H1 (cell line): ENCODE results near the gene RNASEH2C. TPM values are rescaled to one million over a fixed set of nuclear protein-coding genes. Genes with fewer than 3 reads are reported as not detected.

Source experiments
- CTCF ChIA-PET: fragments of 300-600 bp; sonication (Branson Sonifier 250); formaldehyde crosslinking; loops from one replicate; lab custom pipeline; 2021; ENCODE audit not compliant: partially characterized antibody; lab: Charles Lee
- POLR2A ChIA-PET: fragments of 300-600 bp; sonication (Branson Sonifier 250); formaldehyde crosslinking; loops from one replicate; lab custom pipeline; 2021; ENCODE audit warnings: inconsistent platforms; ENCODE audit not compliant: partially characterized antibody; lab: Charles Lee
- DNase-seq, 2 experiments: peaks; one replicate each; pipeline versions ENCODE4 v3.0.0 to v3.0.0-alpha.2; 2010 to 2022; ENCODE audit warnings: low spot score in 2 of 2, low read depth in 1 of 2, mixed read lengths in 1 of 2
- FAIRE-seq: peaks from 2 replicates; lab custom pipeline; 2011; peaks lifted over from hg19 to GRCh38; lab: Jason Lieb, UNC
- H2AFZ ChIP-seq: 2 replicates; pipeline ENCODE4 v1.8.1; 2012; ENCODE audit warnings: low read length, inconsistent platforms
- H2AK5ac ChIP-seq: 2 replicates; pipeline ENCODE4 v1.6.1; 2013; ENCODE audit warnings: low read depth, low read length
- H2BK120ac ChIP-seq: replicated peaks from 2 replicates; pipeline ENCODE3; 2013; ENCODE audit warnings: low read depth, low read length, inconsistent platforms
- H2BK12ac ChIP-seq: 2 replicates; pipeline ENCODE4 v1.6.1; 2013; ENCODE audit warnings: low read depth, low read length
- H2BK15ac ChIP-seq: 2 replicates; pipeline ENCODE4 v1.6.1; 2013; ENCODE audit warnings: low read length
- H2BK20ac ChIP-seq: 2 replicates; pipeline ENCODE4 v1.6.1; 2013; ENCODE audit warnings: low read length
- H2BK5ac ChIP-seq: 2 replicates; pipeline ENCODE4 v1.6.1; 2013; ENCODE audit warnings: low read depth, low read length
- H3K14ac ChIP-seq: 2 replicates; pipeline ENCODE4 v1.6.1; 2013; ENCODE audit warnings: inconsistent platforms; ENCODE audit not compliant: insufficient read length
- H3K18ac ChIP-seq: 2 replicates; pipeline ENCODE4 v1.6.1; 2013; ENCODE audit warnings: low read length; ENCODE audit errors: extremely low read depth
- H3K23ac ChIP-seq: 2 replicates; pipeline ENCODE4 v1.6.1; 2013; ENCODE audit warnings: inconsistent platforms; ENCODE audit not compliant: insufficient read length
- H3K23me2 ChIP-seq: 2 replicates; pipeline ENCODE4 v1.6.1; 2013; ENCODE audit warnings: low read depth, low read length
- H3K27ac ChIP-seq: 2 replicates; pipeline ENCODE4 v1.6.1; 2011; ENCODE audit warnings: low read depth, low read length, inconsistent platforms
- H3K27me3 ChIP-seq, 4 experiments: replicated peaks in 1 of 4; 1 replicate in 1 of 4; 2 replicates in 3 of 4; pipeline versions ENCODE4 v1.6.1 to v1.8.1; 2011 to 2013; ENCODE audit warnings: low read length in 3 of 4, mild to moderate bottlenecking in 3 of 4, inconsistent platforms in 2 of 4, mixed read lengths in 2 of 4, moderate library complexity in 1 of 4; ENCODE audit not compliant: control insufficient read depth in 3 of 4, insufficient read depth in 3 of 4; ENCODE audit errors: extremely low read depth in 1 of 4
- H3K36me3 ChIP-seq, 4 experiments: 2 replicates each; pipeline versions ENCODE4 v1.6.1 to v1.8.1; 2011 to 2013; ENCODE audit warnings: mild to moderate bottlenecking in 4 of 4, low read length in 3 of 4, moderate library complexity in 2 of 4, control low read depth in 1 of 4, inconsistent platforms in 1 of 4; ENCODE audit not compliant: insufficient read depth in 4 of 4, control insufficient read depth in 2 of 4
- H3K4ac ChIP-seq: replicated peaks from 2 replicates; pipeline ENCODE3; 2013; ENCODE audit warnings: low read length, low read depth, mixed read lengths, inconsistent platforms; ENCODE audit not compliant: insufficient read length
- H3K4me1 ChIP-seq, 4 experiments: replicated peaks in 1 of 4; 1 replicate in 1 of 4; 2 replicates in 3 of 4; pipeline versions ENCODE4 v1.6.1 to v1.8.1; 2011 to 2013; ENCODE audit warnings: low read length in 3 of 4, inconsistent platforms in 2 of 4, mixed read lengths in 1 of 4; ENCODE audit not compliant: insufficient read depth in 4 of 4, control insufficient read depth in 3 of 4
- H3K4me2 ChIP-seq, 2 experiments: 2 replicates each; pipeline versions ENCODE4 v1.6.1 to v1.8.1; 2011 to 2013; ENCODE audit warnings: low read depth in 2 of 2, low read length in 2 of 2, control low read depth in 1 of 2, inconsistent platforms in 1 of 2, mild to moderate bottlenecking in 1 of 2; ENCODE audit not compliant: insufficient read depth in 1 of 2
- H3K4me3 ChIP-seq, 4 experiments: fragments of 200-600, 300-600 bp in 1 of 4; sonication (generic), shearing (Covaris generic), sonication (Bioruptor Twin) in 1 of 4; 2 replicates each; pipeline versions ENCODE4 v1.5.1 to v1.8.1; 2011 to 2016; ENCODE audit warnings: low read length in 4 of 4, low read depth in 3 of 4, control low read depth in 2 of 4, inconsistent platforms in 2 of 4, mild to moderate bottlenecking in 2 of 4, mixed read lengths in 1 of 4, moderate library complexity in 1 of 4; ENCODE audit not compliant: insufficient read depth in 2 of 4; ENCODE audit errors: extremely low read depth in 1 of 4
- H3K56ac ChIP-seq: replicated peaks from 2 replicates; pipeline ENCODE3; 2013; ENCODE audit warnings: low read depth, mild to moderate bottlenecking, mixed read lengths, low read length, inconsistent platforms; ENCODE audit not compliant: insufficient read length
- H3K79me1 ChIP-seq: 2 replicates; pipeline ENCODE4 v1.6.1; 2013; ENCODE audit warnings: low read depth, low read length, control low read depth
- H3K79me2 ChIP-seq, 2 experiments: 2 replicates each; pipeline versions ENCODE4 v1.6.1 to v1.8.1; 2012 to 2013; ENCODE audit warnings: low read length in 2 of 2, mild to moderate bottlenecking in 2 of 2, inconsistent platforms in 1 of 2; ENCODE audit not compliant: insufficient read depth in 2 of 2, control insufficient read depth in 1 of 2
- H3K9ac ChIP-seq, 4 experiments: replicated peaks in 1 of 4; 1 replicate in 1 of 4; 2 replicates in 3 of 4; pipeline versions ENCODE4 v1.6.1 to v1.8.1; 2011 to 2013; ENCODE audit warnings: low read depth in 3 of 4, low read length in 3 of 4, control low read depth in 2 of 4, mild to moderate bottlenecking in 2 of 4, moderate library complexity in 2 of 4, inconsistent platforms in 1 of 4; ENCODE audit errors: extremely low read depth in 1 of 4
- H3K9me3 ChIP-seq, 2 experiments: 2 replicates each; pipeline versions ENCODE4 v1.6.1 to v1.8.1; 2012 to 2013; ENCODE audit warnings: mild to moderate bottlenecking in 2 of 2, moderate library complexity in 2 of 2, control low read depth in 1 of 2, inconsistent platforms in 1 of 2, low read depth in 1 of 2, low read length in 1 of 2, mixed read lengths in 1 of 2; ENCODE audit not compliant: insufficient read depth in 2 of 2
- H4K20me1 ChIP-seq, 2 experiments: replicated peaks in 1 of 2; 2 replicates each; pipeline versions ENCODE3 to v1.8.1; 2011 to 2013; ENCODE audit warnings: inconsistent platforms in 2 of 2, low read length in 2 of 2, mild to moderate bottlenecking in 1 of 2; ENCODE audit not compliant: insufficient read depth in 2 of 2, control insufficient read depth in 1 of 2
- H4K5ac ChIP-seq: 2 replicates; pipeline ENCODE4 v1.6.1; 2013; ENCODE audit warnings: low read length, low read depth, mixed read lengths, inconsistent platforms; ENCODE audit not compliant: insufficient read length
- H4K8ac ChIP-seq: 2 replicates; pipeline ENCODE4 v1.8.0; 2013; ENCODE audit warnings: mild to moderate bottlenecking, moderate library complexity, low read length, inconsistent platforms; ENCODE audit not compliant: insufficient read depth; ENCODE audit errors: extremely low read depth
- H4K91ac ChIP-seq: replicated peaks from 2 replicates; pipeline ENCODE3; 2013; ENCODE audit warnings: low read length, mixed read lengths, inconsistent platforms; ENCODE audit not compliant: insufficient read length
- ATF3 ChIP-seq: IDR thresholded peaks from 2 replicates; pipeline ENCODE4 v1.6.1; 2011; ENCODE audit warnings: low read depth, mild to moderate bottlenecking, low read length; ENCODE audit not compliant: insufficient read depth
- JUND ChIP-seq: IDR thresholded peaks from 2 replicates; pipeline ENCODE4 v1.6.1; 2011; ENCODE audit warnings: mild to moderate bottlenecking, improper control_type of control experiment, low read length
- NRF1 ChIP-seq: IDR thresholded peaks from 2 replicates; pipeline ENCODE4 v1.6.1; 2011; ENCODE audit warnings: mild to moderate bottlenecking, low read depth, low read length, improper control_type of control experiment
- RAD21 ChIP-seq, 2 experiments: IDR thresholded peaks in 1 of 2; conservative IDR thresholded peaks in 1 of 2; 2 replicates each; pipeline ENCODE4 v1.6.1; 2011; ENCODE audit warnings: low read depth in 2 of 2, low read length in 2 of 2, improper control_type of control experiment in 1 of 2, inconsistent platforms in 1 of 2, mild to moderate bottlenecking in 1 of 2, moderate library complexity in 1 of 2
- RNF2 ChIP-seq: fragments of 200-900, 300-1000 bp; sonication (generic); IDR thresholded peaks from 2 replicates; pipeline ENCODE4 v1.7.1; 2016; ENCODE audit warnings: borderline replicate concordance, low read depth, mild to moderate bottlenecking, antibody characterized with exemption, low read length; ENCODE audit not compliant: poor library complexity, severe bottlenecking; ENCODE audit errors: missing control alignments
- RXRA ChIP-seq: IDR thresholded peaks from 2 replicates; pipeline ENCODE4 v1.6.1; 2011; ENCODE audit warnings: low read depth, mild to moderate bottlenecking, low read length, moderate library complexity; ENCODE audit not compliant: insufficient read depth
- TAF1 ChIP-seq: IDR thresholded peaks from 2 replicates; pipeline ENCODE4 v1.6.1; 2011; ENCODE audit warnings: mild to moderate bottlenecking, low read depth, low read length
- WGBS, 2 experiments: shearing (Covaris generic) in 1 of 2; methylation state at CpG; one replicate each; pipeline versions ENCODE4 v1.1.6 to v1.1.7; 2013 to 2015; ENCODE audit warnings: low lambda C conversion rate in 2 of 2, mixed read lengths in 2 of 2, inconsistent platforms in 1 of 2, low coverage in 1 of 2, missing lambda C conversion rate in 1 of 2; ENCODE audit not compliant: insufficient replicate concordance in 2 of 2, insufficient coverage in 1 of 2, insufficient read length in 1 of 2; ENCODE audit errors: extremely low coverage in 1 of 2, missing lambda C conversion rate in 1 of 2; 5-methylcytosine and 5-hydroxymethylcytosine counted together
- polyA plus RNA-seq, 7 experiments: library from polyadenylated mRNA; depleted of rRNA in 3 of 7; stranded (reverse) in 5 of 7; unstranded in 2 of 7; fragments of >200 nt in 5 of 7; fragments of 200-250 nt in 2 of 7; gene quantifications; 1 replicate in 5 of 7; 2 replicates in 1 of 7; 4 replicates in 1 of 7; pipeline versions ENCODE4 v1.2.1 to v1.2.3, GENCODE V29; 2011 to 2013; ENCODE audit warnings: missing spikeins in 2 of 7, mixed read lengths in 2 of 7
- total RNA-seq: library from RNA; stranded (reverse); fragmentation: NEBNext Ultra II Directional; extraction: Animal tissue kit (Norgen Biotek cat#: 25700); gene quantifications from 2 replicates; pipeline ENCODE4 v1.2.1, GENCODE V29; 2021

RNASEH2C gene
- total and polyA plus RNA-seq, 2 of the 8 experiments (the other 6 are each of a cell fraction or from before 2014, with no cell fraction given) = 40.2 to 60.3 TPM

DNA sequence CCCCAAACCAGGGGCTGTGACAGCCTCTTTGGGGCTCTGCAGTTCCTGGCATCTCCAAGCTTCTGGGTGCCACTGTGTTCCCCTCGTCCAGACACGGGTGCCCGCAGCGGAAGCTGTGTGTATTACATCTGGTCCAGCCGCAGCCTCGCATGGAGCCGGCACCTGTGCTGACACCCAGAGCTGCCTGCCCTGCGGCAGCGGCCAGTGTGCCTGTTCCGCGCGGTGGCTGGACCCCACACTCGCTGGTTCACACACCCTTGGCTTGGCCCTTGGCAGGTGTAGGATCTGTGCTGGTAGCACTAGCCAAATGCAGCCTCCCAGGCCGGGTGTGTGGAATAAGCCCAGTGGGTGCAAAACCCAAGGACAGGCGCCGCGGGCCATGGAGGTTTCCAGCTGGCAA is 24.5 kb upstream of the RNASEH2C start:
- POLR2A ChIA-PET = interaction anchor here (1.1 to 1.2 kb wide), 2 partner anchors 24 to 31 kb away, joined by 3 to 4 read pairs; partner anchors contain the start of gene RNASEH2C
- Histone ChIP-seq H3K27me3 (peaks cover 0 to 2% (median 0%) of the 10 kb centered on the region in 4 experiments; a peak in 1 of 7 replicates), H4K5ac (no peak overlapping the region), H3K4me2 (no peak overlapping the region), H2AK5ac (no peak overlapping the region), H4K91ac (no peak overlapping the region), H3K23me2 (no peaks in the 10 kb centered on the region), H3K27ac (no peak overlapping the region), H2BK15ac (no peak overlapping the region), H3K79me2 (no peaks in the 10 kb centered on the region), H3K18ac (no peak overlapping the region), H2BK120ac (no peak overlapping the region), H2BK5ac (no peak overlapping the region), H4K8ac (no peak overlapping the region), H3K4me1 (no peaks in the 10 kb centered on the region), H2BK20ac (no peak overlapping the region), H3K36me3 (no peaks in the 10 kb centered on the region), H3K9ac (no peak overlapping the region), H3K23ac (no peak overlapping the region), H2AFZ (no peak overlapping the region), H4K20me1 (no peaks in the 10 kb centered on the region), H2BK12ac (no peak overlapping the region), H3K9me3 (peaks cover 3 to 16% of the 10 kb centered on the region in 2 experiments; a peak in 3 of 4 replicates), H3K79me1 (no peaks in the 10 kb centered on the region), H3K14ac (no peak overlapping the region), H3K4ac (no peak overlapping the region), H3K56ac (no peak overlapping the region), H3K4me3 (no peak overlapping the region)
- CTCF ChIA-PET = interaction anchor here (0.6 to 2.2 kb wide), 22 partner anchors 9 to 460 kb away, joined by 3 to 8 read pairs (median 4); no protein-coding TSS in a partner anchor
- DNase-seq (no peak), FAIRE-seq (no peak)
- no peak for TF ChIP-seq RAD21 (IDR thresholded peaks at IDR 0.05 in 1 of 2, conservative IDR thresholded peaks at IDR 0.05 in 1 of 2; ENCODE audit: low read depth in 2 of 2, low read length in 2 of 2)
- TF ChIP-seq RXRA = no peak
- no peak for TF ChIP-seq JUND
- no peak for TF ChIP-seq RNF2
- TF ChIP-seq ATF3 = no peak
- TF ChIP-seq NRF1 = no peak
- TF ChIP-seq TAF1 = no peak
- WGBS, 2 experiments = 91% methylated on average over 15 of the region's 17 CpGs; no CpG with 5 or more reads in 1 of the 2 experiments
